ENCODE data around the gene LEUTX. TPM values are rescaled to one million over a fixed set of nuclear protein-coding genes. Genes with fewer than 3 reads are reported as not detected.

Gene LEUTX, protein sequence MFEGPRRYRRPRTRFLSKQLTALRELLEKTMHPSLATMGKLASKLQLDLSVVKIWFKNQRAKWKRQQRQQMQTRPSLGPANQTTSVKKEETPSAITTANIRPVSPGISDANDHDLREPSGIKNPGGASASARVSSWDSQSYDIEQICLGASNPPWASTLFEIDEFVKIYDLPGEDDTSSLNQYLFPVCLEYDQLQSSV
- not detected in 2 replicates for total RNA-seq (2014; rRNA removed; shearing (Covaris generic); ENCODE audit: low replicate concordance)

DNA sequence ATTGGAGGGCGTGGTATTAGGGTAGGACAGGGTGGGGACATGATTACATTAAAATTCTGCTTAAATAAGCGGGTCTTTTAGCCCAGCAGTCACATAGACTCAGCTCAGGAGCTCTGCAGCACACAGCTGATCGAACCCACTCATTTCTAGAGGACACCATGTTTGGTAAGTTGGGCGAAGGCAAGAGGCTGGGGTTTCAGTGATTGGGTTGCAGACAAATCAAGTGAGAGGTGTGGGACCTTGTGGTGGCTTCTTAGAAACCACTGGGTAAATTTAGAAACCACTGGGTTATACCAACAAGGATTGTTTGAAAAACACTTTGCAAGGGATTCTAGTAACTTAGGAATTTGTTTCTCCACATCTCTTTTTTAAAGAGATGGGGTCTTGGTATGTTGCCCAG is at the start of gene LEUTX:
Gene LEUTX (plus strand): TSS at position 92 of the 400 bp plus-strand sequence. CDS start 67 bp downstream, at position 159.
- H3K27me3 ChIP-seq (ENCODE audit: low read length): no peaks in the 10 kb centered on the region
- H3K27ac ChIP-seq (ENCODE audit: low read length): no peak within 1 kb of the TSS
- H3K9me3 ChIP-seq (ENCODE audit: low read length): no peaks in the 10 kb centered on the region
- no peaks in the 10 kb centered on the region for H3K4me1 ChIP-seq (ENCODE audit: low read length)
- H3K4me2 ChIP-seq (ENCODE audit: low read depth, low read length, poor library complexity, severe bottlenecking): no peak within 1 kb of the TSS
- no peaks in the 10 kb centered on the region for H4K20me1 ChIP-seq (ENCODE audit: insufficient read depth, low read depth, low read length)
- no peaks in the 10 kb centered on the region for H3K79me2 ChIP-seq (ENCODE audit: low read length)
- no peak for DNase-seq
- no peak within 1 kb of the TSS for H3K4me3 ChIP-seq (ENCODE audit: low read length)
- H2AFZ ChIP-seq (ENCODE audit: low read length): no peak within 1 kb of the TSS
- no peak within 1 kb of the TSS for H3K9ac ChIP-seq (ENCODE audit: low read length)
- H3K36me3 ChIP-seq (ENCODE audit: insufficient read depth, low read length): no peaks in the 10 kb centered on the region
- no peaks in the 10 kb centered on the region for H3K9me2 ChIP-seq (replicated peaks; ENCODE audit: insufficient read depth, low read length)

- H3K36me3 ChIP-seq (ENCODE audit: insufficient read depth, low read length): no peaks in the 10 kb centered on the region
- H3K4me1 ChIP-seq (ENCODE audit: low read length): peaks cover 3% of the 10 kb centered on the region
- no peak overlapping the region for H3K9ac ChIP-seq (ENCODE audit: low read length)
Measured at GRCh38 chr19:39729594-39729993, 49.1 kb upstream of the LEUTX start.

GRCh38 chr19:39731685-39732084 is 47.0 kb upstream of the LEUTX start:
- Histone ChIP-seq H3K79me2 (ENCODE audit: low read length) (no peaks in the 10 kb centered on the region), H2AFZ (ENCODE audit: low read length) (no peak overlapping the region), H3K27ac (ENCODE audit: low read length) (no peak overlapping the region), H3K27me3 (ENCODE audit: low read length) (no peaks in the 10 kb centered on the region), H3K9me2 (replicated peaks; ENCODE audit: insufficient read depth, low read length) (no peaks in the 10 kb centered on the region), H3K4me2 (ENCODE audit: low read depth, low read length, poor library complexity, severe bottlenecking) (no peak overlapping the region), H3K9ac (ENCODE audit: low read length) (no peak overlapping the region), H3K36me3 (ENCODE audit: insufficient read depth, low read length) (no peaks in the 10 kb centered on the region), H3K9me3 (ENCODE audit: low read length) (no peaks in the 10 kb centered on the region), H3K4me1 (ENCODE audit: low read length) (peaks cover 3% of the 10 kb centered on the region), H4K20me1 (ENCODE audit: insufficient read depth, low read depth, low read length) (no peaks in the 10 kb centered on the region), H3K4me3 (ENCODE audit: low read length) (no peak overlapping the region)
- DNase-seq: peak; percentile 22

More at GRCh38 chr19:39729594-39729993, 49.1 kb upstream of the LEUTX start:
- DNase-seq: peak; percentile 33
- Histone ChIP-seq H3K4me2 (ENCODE audit: low read depth, low read length, poor library complexity, severe bottlenecking) (no peak overlapping the region), H3K27me3 (ENCODE audit: low read length) (no peaks in the 10 kb centered on the region), H3K9me2 (replicated peaks; ENCODE audit: insufficient read depth, low read length) (no peaks in the 10 kb centered on the region), H3K9me3 (ENCODE audit: low read length) (no peaks in the 10 kb centered on the region), H3K4me3 (ENCODE audit: low read length) (no peak overlapping the region), H3K79me2 (ENCODE audit: low read length) (no peaks in the 10 kb centered on the region), H2AFZ (ENCODE audit: low read length) (no peak overlapping the region), H3K27ac (ENCODE audit: low read length) (no peak overlapping the region), H4K20me1 (ENCODE audit: insufficient read depth, low read depth, low read length) (no peaks in the 10 kb centered on the region)

DNA sequence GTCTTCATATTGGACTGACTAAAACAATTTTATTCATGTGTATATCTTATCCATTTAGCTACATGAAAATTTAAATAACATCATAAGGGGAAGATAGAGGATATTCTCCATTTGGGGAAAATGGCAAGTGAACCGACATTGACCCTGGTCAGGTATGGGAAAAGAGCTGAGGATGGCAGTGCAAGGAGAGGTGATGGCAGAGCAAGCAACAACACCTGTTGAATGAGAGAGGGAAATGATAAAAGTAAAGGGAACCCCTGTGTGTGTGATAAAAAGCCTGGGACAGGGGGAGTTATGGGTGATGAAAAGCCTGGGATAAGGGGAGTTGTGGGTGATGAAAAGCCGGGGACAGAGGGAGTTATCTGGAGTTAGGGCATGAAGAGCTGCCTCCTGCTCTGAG is 44.8 kb upstream of the LEUTX start:
- Histone ChIP-seq H3K36me3 (ENCODE audit: insufficient read depth, low read length) (no peaks in the 10 kb centered on the region), H3K4me1 (ENCODE audit: low read length) (peaks cover 16% of the 10 kb centered on the region), H3K27me3 (ENCODE audit: low read length) (no peaks in the 10 kb centered on the region)

GRCh38 chr19:39735688-39736087 is 43.0 kb upstream of the LEUTX start:
- DNase-seq: peak; percentile 17
- Histone ChIP-seq H2AFZ (ENCODE audit: low read length) (no peak overlapping the region), H3K4me2 (ENCODE audit: low read depth, low read length, poor library complexity, severe bottlenecking) (no peak overlapping the region), H3K36me3 (ENCODE audit: insufficient read depth, low read length) (no peaks in the 10 kb centered on the region), H4K20me1 (ENCODE audit: insufficient read depth, low read depth, low read length) (no peaks in the 10 kb centered on the region), H3K4me1 (ENCODE audit: low read length) (peaks cover 23% of the 10 kb centered on the region), H3K9me3 (ENCODE audit: low read length) (no peaks in the 10 kb centered on the region), H3K79me2 (ENCODE audit: low read length) (no peaks in the 10 kb centered on the region), H3K27me3 (ENCODE audit: low read length) (no peaks in the 10 kb centered on the region), H3K4me3 (ENCODE audit: low read length) (no peak overlapping the region), H3K9ac (ENCODE audit: low read length) (no peak overlapping the region), H3K9me2 (replicated peaks; ENCODE audit: insufficient read depth, low read length) (no peaks in the 10 kb centered on the region), H3K27ac (ENCODE audit: low read length) (no peak overlapping the region)

More for the DNA sequence above, 44.8 kb upstream of the LEUTX start:
- DNase-seq: no peak
- Histone ChIP-seq H3K9me3 (ENCODE audit: low read length) (no peaks in the 10 kb centered on the region), H3K4me2 (ENCODE audit: low read depth, low read length, poor library complexity, severe bottlenecking) (no peak overlapping the region), H3K79me2 (ENCODE audit: low read length) (no peaks in the 10 kb centered on the region), H3K9me2 (replicated peaks; ENCODE audit: insufficient read depth, low read length) (no peaks in the 10 kb centered on the region), H3K9ac (ENCODE audit: low read length) (no peak overlapping the region), H4K20me1 (ENCODE audit: insufficient read depth, low read depth, low read length) (no peaks in the 10 kb centered on the region), H2AFZ (ENCODE audit: low read length) (no peak overlapping the region), H3K27ac (ENCODE audit: low read length) (no peak overlapping the region), H3K4me3 (ENCODE audit: low read length) (no peak overlapping the region)

DNA sequence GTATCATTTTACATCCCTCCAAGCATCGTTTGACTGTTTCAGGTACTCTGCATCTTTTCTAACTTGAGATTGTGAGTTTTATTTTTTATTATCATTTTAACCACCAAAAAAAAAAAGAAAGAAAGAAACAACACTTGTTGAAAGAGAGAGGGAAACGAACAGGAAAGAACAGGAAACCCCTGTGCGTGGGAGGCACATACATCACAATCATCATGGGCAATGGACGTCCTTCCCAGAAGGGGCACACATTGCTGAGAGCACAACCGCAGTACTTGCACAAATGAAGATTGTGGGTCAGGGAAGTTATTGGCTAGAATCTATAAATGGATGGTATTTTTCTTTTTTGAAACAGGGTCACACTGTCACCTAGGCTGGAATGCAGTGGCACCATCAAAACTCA is 42.6 kb upstream of the LEUTX start:
- Histone ChIP-seq H3K27ac (ENCODE audit: low read length) (no peak overlapping the region), H3K9me2 (replicated peaks; ENCODE audit: insufficient read depth, low read length) (no peaks in the 10 kb centered on the region), H3K4me3 (ENCODE audit: low read length) (no peak overlapping the region), H3K4me1 (ENCODE audit: low read length) (peaks cover 23% of the 10 kb centered on the region), H3K79me2 (ENCODE audit: low read length) (no peaks in the 10 kb centered on the region), H3K4me2 (ENCODE audit: low read depth, low read length, poor library complexity, severe bottlenecking) (no peak overlapping the region), H3K27me3 (ENCODE audit: low read length) (no peaks in the 10 kb centered on the region), H3K9ac (ENCODE audit: low read length) (no peak overlapping the region), H3K9me3 (ENCODE audit: low read length) (no peaks in the 10 kb centered on the region), H3K36me3 (ENCODE audit: insufficient read depth, low read length) (no peaks in the 10 kb centered on the region), H2AFZ (ENCODE audit: low read length) (no peak overlapping the region), H4K20me1 (ENCODE audit: insufficient read depth, low read depth, low read length) (no peaks in the 10 kb centered on the region)
- DNase-seq: no peak

GRCh38 chr19:39737351-39737750 is 41.3 kb upstream of the LEUTX start:
- no peaks in the 10 kb centered on the region for H3K27me3 ChIP-seq (ENCODE audit: low read length)
- no peak overlapping the region for H2AFZ ChIP-seq (ENCODE audit: low read length)
- no peak overlapping the region for H3K9ac ChIP-seq (ENCODE audit: low read length)
- no peaks in the 10 kb centered on the region for H4K20me1 ChIP-seq (ENCODE audit: insufficient read depth, low read depth, low read length)
- no peak overlapping the region for H3K4me3 ChIP-seq (ENCODE audit: low read length)
- H3K9me2 ChIP-seq (replicated peaks; ENCODE audit: insufficient read depth, low read length): no peaks in the 10 kb centered on the region
- H3K4me1 ChIP-seq (ENCODE audit: low read length): peaks cover 23% of the 10 kb centered on the region
- peak; percentile 22 for DNase-seq
- no peak overlapping the region for H3K4me2 ChIP-seq (ENCODE audit: low read depth, low read length, poor library complexity, severe bottlenecking)
- H3K27ac ChIP-seq (ENCODE audit: low read length): no peak overlapping the region
- no peaks in the 10 kb centered on the region for H3K36me3 ChIP-seq (ENCODE audit: insufficient read depth, low read length)
- no peaks in the 10 kb centered on the region for H3K79me2 ChIP-seq (ENCODE audit: low read length)
- no peaks in the 10 kb centered on the region for H3K9me3 ChIP-seq (ENCODE audit: low read length)

GRCh38 chr19:39737891-39738290 is 40.8 kb upstream of the LEUTX start, which contains the start of gene CLC:
TSS of gene CLC (minus strand) at chr19:39738029. CDS start at chr19:39737952, 77 bp downstream.
- Histone ChIP-seq H3K36me3 (ENCODE audit: insufficient read depth, low read length) (no peaks in the 10 kb centered on the region), H3K9me2 (replicated peaks; ENCODE audit: insufficient read depth, low read length) (no peaks in the 10 kb centered on the region), H3K4me3 (ENCODE audit: low read length) (no peak within 1 kb of the TSS), H3K9me3 (ENCODE audit: low read length) (no peaks in the 10 kb centered on the region), H3K4me2 (ENCODE audit: low read depth, low read length, poor library complexity, severe bottlenecking) (no peak within 1 kb of the TSS), H3K4me1 (ENCODE audit: low read length) (peaks cover 23% of the 10 kb centered on the region), H3K79me2 (ENCODE audit: low read length) (no peaks in the 10 kb centered on the region), H4K20me1 (ENCODE audit: insufficient read depth, low read depth, low read length) (no peaks in the 10 kb centered on the region), H3K9ac (ENCODE audit: low read length) (no peak within 1 kb of the TSS), H3K27ac (ENCODE audit: low read length) (no peak within 1 kb of the TSS), H2AFZ (ENCODE audit: low read length) (no peak within 1 kb of the TSS), H3K27me3 (ENCODE audit: low read length) (no peaks in the 10 kb centered on the region)
- peak; percentile 34 for DNase-seq

Data from Karpas-422 (cell line).